IMR-90 (cell line): Measurements from ENCODE around the gene MAP1LC3C. TPM values are rescaled to one million over a fixed set of nuclear protein-coding genes. Genes with fewer than 3 reads are reported as not detected.

Source experiments
- ATAC-seq: fragments of 200-7000 bp; cut with Tn5 transposase; 2 replicates; pipeline ENCODE4 v1.9.1; 2020; ENCODE audit warnings: low read depth, mild to moderate bottlenecking, moderate library complexity
- BruUV-seq: library from RNA; stranded (reverse); fragments of 400-500 nt; replicated peaks from 2 replicates; lab custom pipeline; 2021; lab: Mats Ljungman, UMichigan
- CTCF ChIA-PET: fragments of 300-600 bp; formaldehyde crosslinking; extraction: SDS; loops from one replicate; lab custom pipeline; 2021; ENCODE audit warnings: antibody characterized with exemption; lab: Yijun Ruan, JAX
- POLR2A ChIA-PET: fragments of 300-600 bp; sonication (Branson Sonifier 250); formaldehyde crosslinking; loops from one replicate; lab custom pipeline; 2022; ENCODE audit warnings: antibody characterized with exemption; ENCODE audit not compliant: unreplicated experiment; lab: Charles Lee
- DNase-seq: peaks from one replicate; pipeline ENCODE4 v3.0.0; 2013
- H2AFZ ChIP-seq: replicated peaks from 2 replicates; pipeline ENCODE3; 2013; ENCODE audit warnings: low read length, mild to moderate bottlenecking; ENCODE audit not compliant: poor library complexity
- H2AK5ac ChIP-seq: 2 replicates; pipeline ENCODE4 v1.6.1; 2013; ENCODE audit warnings: low read depth, low read length, inconsistent platforms
- H2AK9ac ChIP-seq: replicated peaks from 2 replicates; pipeline ENCODE3; 2013; ENCODE audit warnings: mild to moderate bottlenecking, low read depth, low read length, moderate library complexity; ENCODE audit not compliant: poor library complexity
- H2BK120ac ChIP-seq: 2 replicates; pipeline ENCODE4 v1.6.1; 2013; ENCODE audit warnings: low read depth, low read length, inconsistent platforms
- H2BK15ac ChIP-seq: 3 replicates; pipeline ENCODE4 v1.6.1; 2013; ENCODE audit warnings: low read depth, low read length, inconsistent platforms
- H2BK20ac ChIP-seq: 2 replicates; pipeline ENCODE4 v1.6.1; 2013; ENCODE audit warnings: low read depth, mild to moderate bottlenecking, inconsistent platforms, low read length, moderate library complexity
- H2BK5ac ChIP-seq: 2 replicates; pipeline ENCODE4 v1.6.1; 2013; ENCODE audit warnings: mild to moderate bottlenecking, low read depth, low read length, inconsistent platforms; ENCODE audit not compliant: poor library complexity, severe bottlenecking
- H3K14ac ChIP-seq: replicated peaks from 2 replicates; pipeline ENCODE4 v1.6.1; 2013; ENCODE audit warnings: low read depth, low read length, inconsistent platforms
- H3K18ac ChIP-seq: 2 replicates; pipeline ENCODE4 v1.6.1; 2013; ENCODE audit warnings: low read depth, low read length, control low read depth
- H3K23ac ChIP-seq: 2 replicates; pipeline ENCODE4 v1.6.1; 2013; ENCODE audit warnings: low read depth, low read length, inconsistent platforms
- H3K27ac ChIP-seq: 2 replicates; pipeline ENCODE4 v1.5.1; 2013; ENCODE audit warnings: mild to moderate bottlenecking, control low read depth, low read length; ENCODE audit not compliant: insufficient read depth
- H3K27me3 ChIP-seq: 2 replicates; pipeline ENCODE4 v1.6.1; 2013; ENCODE audit warnings: low read length; ENCODE audit not compliant: control insufficient read depth, insufficient read depth
- H3K36me3 ChIP-seq: 2 replicates; pipeline ENCODE4 v1.6.1; 2013; ENCODE audit warnings: low read length, mixed read lengths; ENCODE audit not compliant: control insufficient read depth, insufficient read depth
- H3K4ac ChIP-seq: 2 replicates; pipeline ENCODE4 v1.6.1; 2013; ENCODE audit warnings: low read depth, low read length, inconsistent platforms
- H3K4me1 ChIP-seq: 2 replicates; pipeline ENCODE4 v1.6.1; 2013; ENCODE audit warnings: low read length, mixed read lengths; ENCODE audit not compliant: control insufficient read depth, insufficient read depth
- H3K4me2 ChIP-seq: 2 replicates; pipeline ENCODE4 v1.6.1; 2013; ENCODE audit warnings: low read depth, mild to moderate bottlenecking, control low read depth, low read length, moderate library complexity
- H3K4me3 ChIP-seq: 2 replicates; pipeline ENCODE4 v1.5.1; 2013; ENCODE audit warnings: low read depth, mild to moderate bottlenecking, control low read depth, low read length, moderate library complexity; ENCODE audit not compliant: insufficient read depth
- H3K56ac ChIP-seq: 2 replicates; pipeline ENCODE4 v1.6.1; 2013; ENCODE audit warnings: low read length, inconsistent platforms; ENCODE audit not compliant: insufficient read depth; ENCODE audit errors: extremely low read depth
- H3K79me1 ChIP-seq, 2 experiments: 2 replicates each; pipeline ENCODE4 v1.6.1; 2013; ENCODE audit warnings: low read length in 2 of 2, inconsistent platforms in 1 of 2, low read depth in 1 of 2
- H3K9ac ChIP-seq: 2 replicates; pipeline ENCODE4 v1.6.1; 2013; ENCODE audit warnings: low read depth, low read length, control low read depth
- H3K9me1 ChIP-seq: 2 replicates; pipeline ENCODE4 v1.6.1; 2013; ENCODE audit warnings: low read length, inconsistent platforms; ENCODE audit not compliant: insufficient read depth
- H3K9me3 ChIP-seq: 2 replicates; pipeline ENCODE4 v1.6.1; 2013; ENCODE audit warnings: low read length; ENCODE audit not compliant: control insufficient read depth, insufficient read depth
- H4K20me1 ChIP-seq: 2 replicates; pipeline ENCODE4 v1.6.1; 2013; ENCODE audit warnings: low read length, inconsistent platforms; ENCODE audit not compliant: insufficient read depth
- H4K5ac ChIP-seq: 2 replicates; pipeline ENCODE4 v1.6.1; 2013; ENCODE audit warnings: mild to moderate bottlenecking, low read depth, low read length, control low read depth
- H4K8ac ChIP-seq, 2 experiments: 2 replicates each; pipeline ENCODE4 v1.6.1; 2013; ENCODE audit warnings: low read depth in 2 of 2, low read length in 2 of 2, control low read depth in 1 of 2, inconsistent platforms in 1 of 2
- H4K91ac ChIP-seq: 2 replicates; pipeline ENCODE4 v1.6.1; 2013; ENCODE audit warnings: low read depth, low read length, inconsistent platforms; ENCODE audit not compliant: insufficient read depth
- BHLHE40 ChIP-seq: fragments of 150-350 bp; IDR thresholded peaks from 2 replicates; pipeline ENCODE4 v1.6.1; 2016; ENCODE audit warnings: mild to moderate bottlenecking, low read depth, low read length
- CEBPB ChIP-seq: IDR thresholded peaks from 2 replicates; pipeline ENCODE4 v1.6.1; 2012; ENCODE audit warnings: low read depth, low read length, improper control_type of control experiment
- CHD1 ChIP-seq: IDR thresholded peaks from 2 replicates; pipeline ENCODE4 v1.6.1; 2012; ENCODE audit warnings: low read depth, low read length, improper control_type of control experiment
- FOS ChIP-seq: fragments of 150-350 bp; IDR thresholded peaks from 2 replicates; pipeline ENCODE4 v1.6.1; 2016; ENCODE audit warnings: low read depth, low read length
- MAFK ChIP-seq: IDR thresholded peaks from 2 replicates; pipeline ENCODE4 v1.6.1; 2012; ENCODE audit warnings: low read depth, low read length, improper control_type of control experiment
- MAZ ChIP-seq: IDR thresholded peaks from 2 replicates; pipeline ENCODE4 v1.6.1; 2012; ENCODE audit warnings: low read depth, mild to moderate bottlenecking, low read length, improper control_type of control experiment, moderate library complexity, borderline replicate concordance
- RAD21 ChIP-seq: IDR thresholded peaks from 2 replicates; pipeline ENCODE4 v1.6.1; 2012; ENCODE audit warnings: low read length, improper control_type of control experiment
- RCOR1 ChIP-seq: IDR thresholded peaks from 2 replicates; pipeline ENCODE4 v1.6.1; 2012; ENCODE audit warnings: mild to moderate bottlenecking, low read length, improper control_type of control experiment; ENCODE audit not compliant: insufficient replicate concordance
- RFX5 ChIP-seq: IDR thresholded peaks from 2 replicates; pipeline ENCODE4 v1.8.0; 2012; ENCODE audit warnings: low read depth, mild to moderate bottlenecking, low read length, moderate library complexity
- SMC3 ChIP-seq: fragments of 150-350 bp; IDR thresholded peaks from 2 replicates; pipeline ENCODE4 v1.6.1; 2016; ENCODE audit warnings: low read depth, mild to moderate bottlenecking, antibody characterized with exemption, low read length, moderate library complexity
- USF2 ChIP-seq: fragments of 150-350 bp; IDR thresholded peaks from 2 replicates; pipeline ENCODE4 v1.6.1; 2017; ENCODE audit warnings: mild to moderate bottlenecking, antibody characterized with exemption, low read length, low read depth
- WGBS, 2 experiments: methylation state at CpG; one replicate each; pipeline versions ENCODE4 v1.1.5 to v1.1.7; 2013; ENCODE audit warnings: missing lambda C conversion rate in 2 of 2; ENCODE audit not compliant: insufficient read length in 1 of 2; ENCODE audit errors: extremely low coverage in 2 of 2; 5-methylcytosine and 5-hydroxymethylcytosine counted together
- dilution Hi-C: fragments of 300-500 bp; cut with HindIII; formaldehyde crosslinking; loops from one replicate; pipeline ENCODE4 v1.14.3; 2018; ENCODE audit warnings: low sequenced_read_pairs; ENCODE audit not compliant: unreplicated experiment
- in situ Hi-C: fragments of 300-500 bp; cut with MboI; formaldehyde crosslinking; loops from 3 replicates; pipeline ENCODE4 v1.14.3; 2019; ENCODE audit warnings: low sequenced_read_pairs, inconsistent platforms, mixed read lengths
- intact Hi-C: fragments of 100-400 bp; cut with micrococcal nuclease; formaldehyde crosslinking; loops from 2 replicates; pipeline ENCODE4 v1.10.0; 2022
- polyA plus RNA-seq, 3 experiments: library from polyadenylated mRNA; depleted of rRNA; stranded (reverse); fragments of >200 nt; gene quantifications; 2 replicates each; pipeline ENCODE4 v1.2.3, GENCODE V29; 2012; ENCODE audit warnings: low replicate concordance in 1 of 3
- total RNA-seq: library from RNA; depleted of rRNA; stranded (reverse); fragments of >200 nt; gene quantifications from 2 replicates; pipeline ENCODE4 v1.2.3, GENCODE V29; 2012
- TF ChIP-seq, protein P1 (sequence below): conservative IDR thresholded peaks from 2 replicates; pipeline ENCODE4 v1.5.1; 2012; ENCODE audit warnings: mild to moderate bottlenecking, low read depth, low read length, improper control_type of control experiment

MAP1LC3C gene
- total and polyA plus RNA-seq, 2 of the 4 experiments (the other 2 are of a cell fraction) = under 0.01 TPM; not detected in 1

GRCh38 chr1:242011894-242012660, 13.2 kb upstream of the MAP1LC3C start:
- Histone ChIP-seq H2BK15ac (no peak overlapping the region), H2AK9ac (no peak overlapping the region), H2AK5ac (no peak overlapping the region), H2BK120ac (no peak overlapping the region), H4K5ac (no peak overlapping the region), H3K9me3 (no peaks in the 10 kb centered on the region; the same call in 1 of the 2 replicates), H2AFZ (no peak overlapping the region), H3K79me1 (no peaks in the 10 kb centered on the region), H3K14ac (no peak overlapping the region), H3K23ac (no peak overlapping the region), H3K4me3 (no peak overlapping the region), H3K9ac (no peak overlapping the region), H4K8ac (no peak overlapping the region), H4K91ac (no peak overlapping the region), H3K36me3 (no peaks in the 10 kb centered on the region), H3K4me1 (no peaks in the 10 kb centered on the region), H3K4me2 (no peak overlapping the region), H3K27ac (no peak overlapping the region), H3K18ac (no peak overlapping the region), H2BK5ac (no peak overlapping the region), H4K20me1 (no peaks in the 10 kb centered on the region), H3K4ac (no peak overlapping the region), H2BK20ac (no peak overlapping the region), H3K9me1 (no peaks in the 10 kb centered on the region), H3K56ac (no peak overlapping the region), H3K27me3 (no peaks in the 10 kb centered on the region)
- no TSS peak for BruUV-seq
- ChIA-PET CTCF (interaction anchor here (0.6 kb wide), 1 partner anchor 23 kb away, joined by 3 read pairs; no protein-coding TSS in a partner anchor), POLR2A (no interaction called here)
- peak; percentile 35 for DNase-seq
- peak; percentile 66 for ATAC-seq
- no CpG with 5 or more reads among the region's 5 CpGs for WGBS, 2 experiments
- TF ChIP-seq FOS = no peak
- TF ChIP-seq, protein P1, sequence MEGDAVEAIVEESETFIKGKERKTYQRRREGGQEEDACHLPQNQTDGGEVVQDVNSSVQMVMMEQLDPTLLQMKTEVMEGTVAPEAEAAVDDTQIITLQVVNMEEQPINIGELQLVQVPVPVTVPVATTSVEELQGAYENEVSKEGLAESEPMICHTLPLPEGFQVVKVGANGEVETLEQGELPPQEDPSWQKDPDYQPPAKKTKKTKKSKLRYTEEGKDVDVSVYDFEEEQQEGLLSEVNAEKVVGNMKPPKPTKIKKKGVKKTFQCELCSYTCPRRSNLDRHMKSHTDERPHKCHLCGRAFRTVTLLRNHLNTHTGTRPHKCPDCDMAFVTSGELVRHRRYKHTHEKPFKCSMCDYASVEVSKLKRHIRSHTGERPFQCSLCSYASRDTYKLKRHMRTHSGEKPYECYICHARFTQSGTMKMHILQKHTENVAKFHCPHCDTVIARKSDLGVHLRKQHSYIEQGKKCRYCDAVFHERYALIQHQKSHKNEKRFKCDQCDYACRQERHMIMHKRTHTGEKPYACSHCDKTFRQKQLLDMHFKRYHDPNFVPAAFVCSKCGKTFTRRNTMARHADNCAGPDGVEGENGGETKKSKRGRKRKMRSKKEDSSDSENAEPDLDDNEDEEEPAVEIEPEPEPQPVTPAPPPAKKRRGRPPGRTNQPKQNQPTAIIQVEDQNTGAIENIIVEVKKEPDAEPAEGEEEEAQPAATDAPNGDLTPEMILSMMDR = no peak
- no peak for TF ChIP-seq USF2
- TF ChIP-seq MAFK = no peak
- no peak for TF ChIP-seq MAZ
- TF ChIP-seq CEBPB = no peak
- no peak for TF ChIP-seq RCOR1
- TF ChIP-seq BHLHE40 = no peak
- no peak for TF ChIP-seq SMC3
- no peak for TF ChIP-seq RFX5
- TF ChIP-seq CHD1 = no peak
- no peak for TF ChIP-seq RAD21
- dilution Hi-C loops = no loop called here
- in situ Hi-C loops = loop anchor here (10.0 kb wide), 1 partner anchor 1313 kb away; no protein-coding TSS in a partner anchor
- intact Hi-C loops = no loop called here
